Spleen (tissue), 11 donors: ENCODE data around the gene ARHGEF26. TPM values are rescaled to one million over a fixed set of nuclear protein-coding genes. Genes with fewer than 3 reads are reported as not detected.

Source experiments
- DNase-seq: peaks from one replicate; pipeline ENCODE4 v3.0.0-alpha.2; 2020
- H3K27ac ChIP-seq, 8 donors: fragments of 200-600 bp; sonication (generic) in 7 of 8; 1 replicate in 4 of 8; 2 replicates in 4 of 8; pipeline versions ENCODE4 v1.5.0 to v1.8.0; 2016 to 2021; ENCODE audit warnings: inconsistent platforms in 4 of 8, mild to moderate bottlenecking in 4 of 8, moderate library complexity in 1 of 8
- H3K27me3 ChIP-seq, 7 donors: fragments of 200-600 bp; sonication (generic) in 6 of 7; replicated peaks in 1 of 7; 1 replicate in 4 of 7; 2 replicates in 3 of 7; pipeline versions ENCODE4 v1.5.0 to v1.8.0; 2016 to 2021; ENCODE audit warnings: inconsistent platforms in 3 of 7, mild to moderate bottlenecking in 1 of 7
- H3K36me3 ChIP-seq, 6 donors: fragments of 200-600 bp; sonication (generic) in 5 of 6; 1 replicate in 4 of 6; 2 replicates in 2 of 6; pipeline versions ENCODE4 v1.5.0 to v1.8.0; 2016 to 2021; ENCODE audit warnings: inconsistent platforms in 2 of 6
- H3K4me1 ChIP-seq, 6 donors: fragments of 200-600 bp; sonication (generic) in 5 of 6; 1 replicate in 3 of 6; 2 replicates in 3 of 6; pipeline versions ENCODE4 v1.5.0 to v1.8.0; 2016 to 2021; ENCODE audit warnings: inconsistent platforms in 3 of 6
- H3K4me3 ChIP-seq, 8 donors: fragments of 200-600 bp; sonication (generic) in 7 of 8; 1 replicate in 4 of 8; 2 replicates in 4 of 8; pipeline versions ENCODE4 v1.5.0 to v1.8.0; 2016 to 2021; ENCODE audit warnings: inconsistent platforms in 4 of 8, mild to moderate bottlenecking in 4 of 8, moderate library complexity in 2 of 8
- H3K9me3 ChIP-seq, 8 donors: fragments of 200-600 bp; sonication (generic) in 7 of 8; 1 replicate in 4 of 8; 2 replicates in 4 of 8; pipeline versions ENCODE4 v1.5.0 to v1.8.0; 2016 to 2021; ENCODE audit warnings: inconsistent platforms in 4 of 8
- POLR2A ChIP-seq, 3 donors: fragments of 450-650 bp; IDR thresholded peaks; one replicate each; pipeline ENCODE4 v1.5.1; 2017; ENCODE audit warnings: antibody characterized with exemption in 3 of 3, mild to moderate bottlenecking in 1 of 3
- POLR2AphosphoS5 ChIP-seq, 3 donors: sonication (generic); formaldehyde crosslinking; IDR thresholded peaks; one replicate each; pipeline ENCODE4 v1.5.1; 2017; ENCODE audit warnings: antibody characterized with exemption in 3 of 3
- WGBS, 5 donors: extraction: QIAGEN DNeasy Blood & Tissue Kit in 3 of 5; methylation state at CpG; one replicate each; pipeline versions ENCODE4 v1.1.5 to v1.1.7; 2013 to 2018; 5-methylcytosine and 5-hydroxymethylcytosine counted together
- intact Hi-C: fragments of 100-400 bp; cut with DNase I; formaldehyde crosslinking; loops from one replicate; pipeline ENCODE4 v1.15.0; 2023; ENCODE audit warnings: low total_unique reads
- polyA plus RNA-seq, 3 donors: library from polyadenylated mRNA; stranded (reverse); fragments of 200-250 nt; gene quantifications; one replicate each; pipeline ENCODE4 v1.2.1, GENCODE V29; 2013
- total RNA-seq, 7 donors: library from RNA; depleted of rRNA in 3 of 7; stranded (reverse); fragments of >200 nt in 3 of 7; fragmentation: NEBNext Ultra II Directional in 4 of 7; extraction: Animal tissue kit (Norgen Biotek cat#: 25700) in 4 of 7; gene quantifications; one replicate each; pipeline versions ENCODE4 v1.1.0 to v1.2.1, GENCODE V29; 2016 to 2021
- TF ChIP-seq, protein P1 (sequence below), 11 experiments: fragments of 200-600 bp in 7 of 11; fragments of 450-650 bp in 4 of 11; sonication (generic) in 4 of 11; IDR thresholded peaks in 8 of 11; conservative IDR thresholded peaks in 3 of 11; 1 replicate in 7 of 11; 2 replicates in 4 of 11; pipeline versions ENCODE4 v1.4.0 to v1.8.0; 2016 to 2021; ENCODE audit warnings: antibody characterized with exemption in 11 of 11, inconsistent platforms in 4 of 11, mild to moderate bottlenecking in 1 of 11
- donor health status: healthy with polysubstance abuse.
- donor health status: DM: no; HTN: no; CAD: no; lungs with moderate emphysema.
- donor health status: DM: no; HTN: no; CAD: no.
- donor health status: Bipolar disorder and iron deficiency.
- donor health status: healthy.
- donor health status: DM: no; HTN: no; CAD: no.
- donor health status: DM: yes; HTN: yes; CAD: no.

The ARHGEF26 gene
- total and polyA plus RNA-seq, 10 donors: 0.30 to 6.3 (median 1.1) TPM

DNA sequence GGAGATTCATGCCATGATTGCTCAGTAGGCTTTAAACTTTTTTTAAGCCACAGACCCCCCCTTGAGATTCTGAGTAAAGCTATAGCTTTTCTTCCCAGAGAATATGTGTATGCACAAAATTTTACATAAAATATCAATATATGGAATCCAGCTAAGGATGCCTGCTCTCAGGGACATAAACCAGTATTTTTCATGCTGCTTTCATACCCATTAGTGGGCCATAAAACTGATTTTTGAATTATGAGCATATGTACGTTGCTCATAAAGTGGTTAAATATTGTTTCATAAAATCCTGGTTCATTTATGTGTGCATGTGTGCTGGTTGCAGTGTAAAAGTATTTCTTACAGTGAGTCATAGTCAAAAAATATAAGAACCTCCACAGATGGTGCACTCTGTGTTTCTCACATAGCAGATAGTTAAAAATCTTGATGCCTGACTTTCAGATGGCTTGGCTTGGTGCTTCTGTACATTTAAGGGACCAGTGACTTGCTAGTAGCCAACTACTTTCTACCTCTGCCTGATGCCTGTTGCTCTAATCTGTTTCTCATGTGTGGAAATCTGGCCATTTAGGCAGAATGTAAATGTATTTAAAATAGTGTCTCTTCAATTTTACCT, 71.9 kb downstream of the ARHGEF26 start:
- H3K9me3 ChIP-seq: no peaks in the 10 kb centered on the region
- H3K27me3 ChIP-seq: no peaks in the 10 kb centered on the region
- DNase-seq: no peak
- no peaks in the 10 kb centered on the region for H3K4me1 ChIP-seq
- H3K27ac ChIP-seq: no peak overlapping the region
- H3K36me3 ChIP-seq: no peaks in the 10 kb centered on the region
- intact Hi-C loops: no loop called here
- TF ChIP-seq POLR2AphosphoS5 (IDR thresholded peaks at IDR 0.05): no peak
- TF ChIP-seq, protein P1, sequence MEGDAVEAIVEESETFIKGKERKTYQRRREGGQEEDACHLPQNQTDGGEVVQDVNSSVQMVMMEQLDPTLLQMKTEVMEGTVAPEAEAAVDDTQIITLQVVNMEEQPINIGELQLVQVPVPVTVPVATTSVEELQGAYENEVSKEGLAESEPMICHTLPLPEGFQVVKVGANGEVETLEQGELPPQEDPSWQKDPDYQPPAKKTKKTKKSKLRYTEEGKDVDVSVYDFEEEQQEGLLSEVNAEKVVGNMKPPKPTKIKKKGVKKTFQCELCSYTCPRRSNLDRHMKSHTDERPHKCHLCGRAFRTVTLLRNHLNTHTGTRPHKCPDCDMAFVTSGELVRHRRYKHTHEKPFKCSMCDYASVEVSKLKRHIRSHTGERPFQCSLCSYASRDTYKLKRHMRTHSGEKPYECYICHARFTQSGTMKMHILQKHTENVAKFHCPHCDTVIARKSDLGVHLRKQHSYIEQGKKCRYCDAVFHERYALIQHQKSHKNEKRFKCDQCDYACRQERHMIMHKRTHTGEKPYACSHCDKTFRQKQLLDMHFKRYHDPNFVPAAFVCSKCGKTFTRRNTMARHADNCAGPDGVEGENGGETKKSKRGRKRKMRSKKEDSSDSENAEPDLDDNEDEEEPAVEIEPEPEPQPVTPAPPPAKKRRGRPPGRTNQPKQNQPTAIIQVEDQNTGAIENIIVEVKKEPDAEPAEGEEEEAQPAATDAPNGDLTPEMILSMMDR (IDR thresholded peaks at IDR 0.05 in 8 of 11, conservative IDR thresholded peaks at IDR 0.05 in 3 of 11): no peak
- TF ChIP-seq POLR2A (IDR thresholded peaks at IDR 0.05): no peak
- 66 to 82% (median 77%) methylated on average over 1 of the region's 1 CpG for WGBS, 5 donors
- no peak overlapping the region for H3K4me3 ChIP-seq

DNA sequence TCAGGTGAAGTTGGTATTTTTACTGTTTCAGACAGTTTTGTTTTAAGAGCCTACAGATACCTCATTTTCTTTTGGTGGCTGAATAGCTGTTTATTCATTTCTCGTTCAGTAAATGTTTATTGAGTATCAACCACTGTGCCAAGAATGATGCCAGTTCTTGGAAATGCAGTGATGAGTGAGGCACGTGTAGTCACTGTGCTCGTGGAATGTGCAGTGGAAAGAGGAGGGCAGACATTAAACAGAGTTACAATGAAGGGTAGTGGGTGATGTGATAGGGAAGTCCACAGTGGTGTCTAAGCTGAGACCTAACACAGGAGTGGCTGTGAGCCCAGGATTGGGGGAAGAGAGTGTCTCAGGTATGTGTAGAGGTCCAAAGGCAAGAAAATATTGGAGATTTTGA, 73.7 kb downstream of the ARHGEF26 start:
- no peak overlapping the region for H3K4me3 ChIP-seq
- H3K9me3 ChIP-seq: no peaks in the 10 kb centered on the region
- 72 to 87% (median 81%) methylated on average over 3 of the region's 3 CpGs for WGBS, 5 donors
- no peaks in the 10 kb centered on the region for H3K36me3 ChIP-seq
- no peaks in the 10 kb centered on the region for H3K27me3 ChIP-seq
- DNase-seq: no peak
- TF ChIP-seq POLR2A (IDR thresholded peaks at IDR 0.05) (no peak), POLR2AphosphoS5 (IDR thresholded peaks at IDR 0.05) (no peak)
- TF ChIP-seq, protein P1 (IDR thresholded peaks at IDR 0.05 in 8 of 11, conservative IDR thresholded peaks at IDR 0.05 in 3 of 11): no peak
- intact Hi-C loops: no loop called here
- no peak overlapping the region for H3K27ac ChIP-seq
- H3K4me1 ChIP-seq: no peaks in the 10 kb centered on the region

DNA sequence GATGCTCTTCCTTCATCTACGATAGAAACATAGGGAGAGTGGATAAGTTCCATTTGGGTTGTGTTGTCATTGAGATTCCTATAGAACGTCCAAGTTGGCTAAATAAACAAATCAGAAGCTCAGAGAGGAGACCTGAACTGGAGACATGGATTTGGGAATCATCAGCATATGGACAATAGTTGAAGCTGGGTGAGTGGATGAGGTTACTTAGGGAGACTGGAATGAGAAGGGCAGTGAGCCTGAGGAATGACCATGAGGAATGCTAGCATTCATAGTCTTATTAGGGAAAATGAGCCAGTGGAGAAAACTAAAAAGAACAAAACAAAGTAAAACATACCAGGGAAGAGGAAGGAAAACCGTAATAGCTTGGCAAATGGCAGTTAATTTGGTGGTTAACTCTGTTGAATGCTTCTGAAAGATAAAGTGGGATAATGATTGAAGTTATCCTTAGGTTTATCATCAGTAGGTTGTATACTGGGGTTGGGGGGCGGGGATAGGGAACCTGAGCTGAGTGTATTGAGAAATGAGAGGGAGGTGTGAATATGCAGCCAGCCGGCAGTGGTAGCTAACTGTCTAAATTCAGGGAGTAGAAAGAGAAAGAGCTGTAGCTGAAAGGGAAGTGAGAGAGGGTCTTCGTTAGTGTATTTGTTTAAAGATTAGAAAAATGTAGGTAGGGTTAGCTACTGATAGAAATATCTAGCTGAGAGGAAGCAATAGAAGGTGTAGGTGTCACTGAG, 74.6 kb downstream of the ARHGEF26 start:
- no peak for DNase-seq
- Histone ChIP-seq H3K4me1 (no peaks in the 10 kb centered on the region), H3K36me3 (no peaks in the 10 kb centered on the region), H3K27me3 (no peaks in the 10 kb centered on the region), H3K27ac (no peak overlapping the region), H3K9me3 (no peaks in the 10 kb centered on the region), H3K4me3 (no peak overlapping the region)
- intact Hi-C loops: no loop called here
- 48 to 67% (median 54%) methylated on average over 6 of the region's 6 CpGs for WGBS, 5 donors
- TF ChIP-seq POLR2AphosphoS5 (IDR thresholded peaks at IDR 0.05) (no peak), POLR2A (IDR thresholded peaks at IDR 0.05) (no peak)
- TF ChIP-seq, protein P1 (IDR thresholded peaks at IDR 0.05 in 8 of 11, conservative IDR thresholded peaks at IDR 0.05 in 3 of 11): no peak

DNA sequence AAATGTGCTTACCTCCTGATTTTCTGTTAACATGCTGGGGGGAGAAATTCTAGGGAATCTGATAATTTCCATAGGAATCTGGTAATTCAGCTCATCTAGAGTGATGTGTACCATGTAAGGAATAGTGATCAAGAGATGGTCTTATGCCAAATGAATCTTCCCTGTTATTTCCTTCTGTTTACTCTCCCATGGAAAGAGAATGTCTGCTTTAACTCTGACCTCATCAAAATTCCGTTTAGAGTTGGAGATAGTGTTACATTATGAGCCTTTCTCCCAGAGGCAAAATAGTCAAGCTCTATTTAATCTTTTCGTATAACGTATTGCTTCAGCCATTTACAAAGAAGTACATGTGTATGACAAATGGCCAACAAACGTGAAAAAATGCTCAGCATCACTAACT, 76.6 kb downstream of the ARHGEF26 start:
- H3K4me1 ChIP-seq: no peaks in the 10 kb centered on the region
- H3K9me3 ChIP-seq: no peaks in the 10 kb centered on the region
- TF ChIP-seq POLR2A (IDR thresholded peaks at IDR 0.05) (no peak), POLR2AphosphoS5 (IDR thresholded peaks at IDR 0.05) (no peak)
- TF ChIP-seq, protein P1 (IDR thresholded peaks at IDR 0.05 in 8 of 11, conservative IDR thresholded peaks at IDR 0.05 in 3 of 11): no peak
- 79 to 90% (median 84%) methylated on average over 4 of the region's 4 CpGs for WGBS, 5 donors
- H3K4me3 ChIP-seq: no peak overlapping the region
- no peaks in the 10 kb centered on the region for H3K36me3 ChIP-seq
- no peak for DNase-seq
- intact Hi-C loops: no loop called here
- H3K27me3 ChIP-seq: no peaks in the 10 kb centered on the region
- H3K27ac ChIP-seq: no peak overlapping the region
